ENCODE results near the gene MCM9.

Gene MCM9

DNA sequence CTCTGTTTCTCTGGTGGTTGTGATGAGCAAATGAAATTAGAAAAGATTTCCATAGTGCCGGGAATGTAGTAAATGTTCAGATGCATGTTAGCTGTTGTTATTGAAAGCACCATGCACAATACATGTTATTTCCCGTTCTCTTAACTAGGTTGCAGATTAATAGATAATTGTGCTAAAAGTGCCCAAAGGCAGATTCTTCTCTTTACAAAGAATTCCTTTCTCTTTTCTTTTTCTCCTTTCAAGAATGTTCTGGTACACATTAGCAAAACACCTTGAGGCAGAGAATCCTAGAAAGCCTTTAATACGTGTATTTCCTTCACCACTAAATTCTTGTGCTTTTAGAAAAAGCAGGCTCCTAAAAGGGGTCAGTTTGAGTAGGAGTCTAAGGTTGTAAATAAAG is 162.1 kb downstream of the MCM9 start:
- Histone ChIP-seq H4K91ac (ENCODE audit: low read depth, low read length, poor library complexity) (no peak overlapping the region), H3K23ac (ENCODE audit: low read depth, low read length, poor library complexity) (no peak overlapping the region), H3K27me3 (ENCODE audit: control insufficient read depth in 3 of 3, insufficient read depth in 3 of 3, low read depth in 1 of 3, low read length in 3 of 3) (no peaks in the 10 kb centered on the region), H3K27ac (replicated peaks; ENCODE audit: low read length) (no peak overlapping the region), H3K18ac (ENCODE audit: low read length) (no peak overlapping the region), H3K79me1 (ENCODE audit: low read depth, low read length) (no peaks in the 10 kb centered on the region), H2BK15ac (ENCODE audit: low read length) (no peak overlapping the region), H3K9me3 (replicated peaks in 1 of 2; ENCODE audit: control insufficient read depth in 2 of 2, insufficient read depth in 1 of 2, low read depth in 1 of 2, low read length in 2 of 2) (no peaks in the 10 kb centered on the region), H3K4me2 (ENCODE audit: insufficient read depth, low read length, poor library complexity, severe bottlenecking) (no peak overlapping the region), H3K4me3 (ENCODE audit: low read length in 2 of 2) (no peak overlapping the region), H2AFZ (ENCODE audit: low read length) (no peak overlapping the region), H3K14ac (ENCODE audit: low read length) (no peak overlapping the region), H2BK5ac (ENCODE audit: low read length) (no peak overlapping the region), H3K9ac (ENCODE audit: low read depth, low read length, poor library complexity) (no peak overlapping the region), H3K36me3 (replicated peaks in 1 of 2; ENCODE audit: control insufficient read depth in 2 of 2, insufficient read depth in 2 of 2, low read length in 2 of 2) (no peaks in the 10 kb centered on the region), H3K4me1 (ENCODE audit: control insufficient read depth in 2 of 2, insufficient read depth in 1 of 2, low read depth in 1 of 2, low read length in 2 of 2) (peaks cover 1 to 2% of the 10 kb centered on the region in 2 donors), H2BK12ac (ENCODE audit: low read length) (no peak overlapping the region), H2AK5ac (ENCODE audit: low read depth, low read length) (no peak overlapping the region), H4K8ac (ENCODE audit: low read depth, low read length) (no peak overlapping the region), H2BK120ac (ENCODE audit: low read depth, low read length) (no peak overlapping the region), H3K4ac (ENCODE audit: low read length) (no peak overlapping the region)
- no peak for DNase-seq (ENCODE audit: low spot score)
- WGBS, 2 donors (ENCODE audit: extremely low coverage in 2 of 2, insufficient read length in 2 of 2, insufficient replicate concordance in 1 of 2), result no CpG with 5 or more reads among the region's 3 CpGs

DNA sequence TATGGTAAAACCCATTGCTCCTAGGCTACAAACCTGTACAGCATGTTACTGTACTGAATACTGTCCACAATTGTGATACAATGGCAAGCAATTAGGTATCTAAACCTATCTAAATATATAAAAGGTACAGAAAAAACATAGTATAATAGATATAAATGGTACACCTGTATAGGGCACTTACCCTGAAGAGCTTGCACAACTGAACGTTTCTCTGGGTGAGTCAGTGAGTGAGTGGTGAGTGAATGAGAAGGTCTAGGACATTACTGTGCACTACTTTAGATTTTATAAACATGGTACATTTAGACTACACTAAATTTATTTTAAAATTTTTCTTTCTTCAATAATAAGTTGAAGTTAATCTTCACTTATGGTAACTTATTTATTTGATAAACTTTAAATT is 163.7 kb downstream of the MCM9 start:
- H2BK12ac ChIP-seq (ENCODE audit: low read length), result no peak overlapping the region
- H3K14ac ChIP-seq (ENCODE audit: low read length), result no peak overlapping the region
- H2AK5ac ChIP-seq (ENCODE audit: low read depth, low read length), result no peak overlapping the region
- H3K23ac ChIP-seq (ENCODE audit: low read depth, low read length, poor library complexity), result no peak overlapping the region
- H2AFZ ChIP-seq (ENCODE audit: low read length), result no peak overlapping the region
- H3K4ac ChIP-seq (ENCODE audit: low read length), result no peak overlapping the region
- no peaks in the 10 kb centered on the region for H3K79me1 ChIP-seq (ENCODE audit: low read depth, low read length)
- H4K91ac ChIP-seq (ENCODE audit: low read depth, low read length, poor library complexity), result no peak overlapping the region
- no CpG with 5 or more reads among the region's 1 CpG for WGBS, 2 donors (ENCODE audit: extremely low coverage in 2 of 2, insufficient read length in 2 of 2, insufficient replicate concordance in 1 of 2)
- no peak overlapping the region for H3K9ac ChIP-seq (ENCODE audit: low read depth, low read length, poor library complexity)
- no peaks in the 10 kb centered on the region for H3K27me3 ChIP-seq (ENCODE audit: control insufficient read depth in 3 of 3, insufficient read depth in 3 of 3, low read depth in 1 of 3, low read length in 3 of 3)
- DNase-seq (ENCODE audit: low spot score), result no peak
- no peaks in the 10 kb centered on the region for H3K9me3 ChIP-seq (replicated peaks in 1 of 2; ENCODE audit: control insufficient read depth in 2 of 2, insufficient read depth in 1 of 2, low read depth in 1 of 2, low read length in 2 of 2)
- no peak overlapping the region for H2BK120ac ChIP-seq (ENCODE audit: low read depth, low read length)
- H3K4me1 ChIP-seq (ENCODE audit: control insufficient read depth in 2 of 2, insufficient read depth in 1 of 2, low read depth in 1 of 2, low read length in 2 of 2), result peaks cover 1 to 2% of the 10 kb centered on the region in 2 donors
- H3K18ac ChIP-seq (ENCODE audit: low read length), result no peak overlapping the region
- H2BK5ac ChIP-seq (ENCODE audit: low read length), result no peak overlapping the region
- no peak overlapping the region for H3K4me3 ChIP-seq (ENCODE audit: low read length in 2 of 2)
- H3K27ac ChIP-seq (replicated peaks; ENCODE audit: low read length), result no peak overlapping the region
- H3K36me3 ChIP-seq (replicated peaks in 1 of 2; ENCODE audit: control insufficient read depth in 2 of 2, insufficient read depth in 2 of 2, low read length in 2 of 2), result no peaks in the 10 kb centered on the region
- no peak overlapping the region for H2BK15ac ChIP-seq (ENCODE audit: low read length)
- H3K4me2 ChIP-seq (ENCODE audit: insufficient read depth, low read length, poor library complexity, severe bottlenecking), result no peak overlapping the region
- no peak overlapping the region for H4K8ac ChIP-seq (ENCODE audit: low read depth, low read length)

DNA sequence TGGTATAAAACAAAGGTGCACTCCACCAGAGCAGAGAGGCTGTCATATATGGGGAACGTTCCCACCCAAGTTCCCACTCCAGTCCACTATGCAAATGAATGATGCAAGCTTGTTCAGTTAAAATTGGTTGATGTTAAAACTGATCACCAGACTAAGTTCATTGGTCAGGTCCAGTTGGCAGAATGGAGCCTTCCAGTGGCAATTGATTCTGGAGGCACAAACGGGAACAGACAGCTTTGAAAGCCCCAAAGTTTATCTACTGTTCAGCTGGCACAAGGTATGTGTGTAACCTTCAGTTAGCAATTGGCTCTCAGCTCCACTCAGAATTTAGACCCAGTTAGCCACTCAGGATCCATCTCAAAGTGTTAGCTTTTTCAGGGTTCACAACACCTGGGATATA is 164.1 kb downstream of the MCM9 start:
- Histone ChIP-seq H3K4me2 (ENCODE audit: insufficient read depth, low read length, poor library complexity, severe bottlenecking) (no peak overlapping the region), H3K4ac (ENCODE audit: low read length) (no peak overlapping the region)
- no peak for DNase-seq (ENCODE audit: low spot score)

DNA sequence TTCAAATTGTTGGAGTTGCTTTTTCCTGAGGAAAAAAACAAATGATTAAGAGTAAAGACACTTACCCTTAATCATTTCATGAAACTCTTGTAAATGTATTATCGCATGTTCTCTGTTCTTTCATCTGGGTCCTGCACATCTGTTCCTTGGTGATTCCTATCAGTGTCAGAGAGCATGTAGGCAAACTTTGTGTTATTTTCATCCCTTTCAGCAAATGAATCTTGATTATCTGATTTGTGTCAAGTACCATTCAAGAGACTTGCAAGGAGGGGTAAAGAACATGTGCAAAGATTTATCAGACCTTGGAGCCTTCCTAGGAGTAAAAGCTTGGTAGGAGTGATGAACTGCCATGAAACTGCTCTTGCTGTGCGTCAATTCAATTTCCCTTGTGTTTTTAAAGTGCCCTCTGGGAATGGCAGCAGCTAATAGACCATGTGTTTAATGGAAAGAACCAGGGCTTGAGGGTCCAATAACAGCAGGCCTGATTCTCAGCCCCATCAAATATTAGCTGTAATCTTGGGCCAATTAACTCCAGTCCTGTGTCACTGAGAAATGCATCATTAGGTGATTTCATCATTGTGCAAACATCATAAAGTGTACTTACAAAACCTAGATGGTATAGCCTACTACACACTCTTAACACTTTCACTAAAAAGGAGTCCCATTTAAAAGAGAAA is 164.7 kb downstream of the MCM9 start:
- H2BK12ac ChIP-seq (ENCODE audit: low read length), result no peak overlapping the region
- H3K4ac ChIP-seq (ENCODE audit: low read length), result no peak overlapping the region
- no peak overlapping the region for H3K4me3 ChIP-seq (ENCODE audit: low read length in 2 of 2)
- WGBS, 2 donors (ENCODE audit: extremely low coverage in 2 of 2, insufficient read length in 2 of 2, insufficient replicate concordance in 1 of 2), result no CpG with 5 or more reads among the region's 2 CpGs
- H2AFZ ChIP-seq (ENCODE audit: low read length), result no peak overlapping the region
- no peak overlapping the region for H4K91ac ChIP-seq (ENCODE audit: low read depth, low read length, poor library complexity)
- H3K9ac ChIP-seq (ENCODE audit: low read depth, low read length, poor library complexity), result no peak overlapping the region
- no peak overlapping the region for H2BK120ac ChIP-seq (ENCODE audit: low read depth, low read length)
- no peak overlapping the region for H3K14ac ChIP-seq (ENCODE audit: low read length)
- H3K36me3 ChIP-seq (replicated peaks in 1 of 2; ENCODE audit: control insufficient read depth in 2 of 2, insufficient read depth in 2 of 2, low read length in 2 of 2), result no peaks in the 10 kb centered on the region
- H3K4me2 ChIP-seq (ENCODE audit: insufficient read depth, low read length, poor library complexity, severe bottlenecking), result no peak overlapping the region
- no peak overlapping the region for H3K18ac ChIP-seq (ENCODE audit: low read length)
- H3K27me3 ChIP-seq (ENCODE audit: control insufficient read depth in 3 of 3, insufficient read depth in 3 of 3, low read depth in 1 of 3, low read length in 3 of 3), result no peaks in the 10 kb centered on the region
- H4K8ac ChIP-seq (ENCODE audit: low read depth, low read length), result no peak overlapping the region
- no peak overlapping the region for H3K27ac ChIP-seq (replicated peaks; ENCODE audit: low read length)
- H3K9me3 ChIP-seq (replicated peaks in 1 of 2; ENCODE audit: control insufficient read depth in 2 of 2, insufficient read depth in 1 of 2, low read depth in 1 of 2, low read length in 2 of 2), result no peaks in the 10 kb centered on the region
- H2AK5ac ChIP-seq (ENCODE audit: low read depth, low read length), result no peak overlapping the region
- no peak overlapping the region for H2BK15ac ChIP-seq (ENCODE audit: low read length)
- peaks cover 1 to 2% of the 10 kb centered on the region in 2 donors for H3K4me1 ChIP-seq (ENCODE audit: control insufficient read depth in 2 of 2, insufficient read depth in 1 of 2, low read depth in 1 of 2, low read length in 2 of 2)
- DNase-seq (ENCODE audit: low spot score), result no peak
- H2BK5ac ChIP-seq (ENCODE audit: low read length), result no peak overlapping the region
- no peaks in the 10 kb centered on the region for H3K79me1 ChIP-seq (ENCODE audit: low read depth, low read length)
- H3K23ac ChIP-seq (ENCODE audit: low read depth, low read length, poor library complexity), result no peak overlapping the region

More for the DNA sequence above, 164.1 kb downstream of the MCM9 start:
- no peak overlapping the region for H3K23ac ChIP-seq (ENCODE audit: low read depth, low read length, poor library complexity)
- no peak overlapping the region for H3K4me3 ChIP-seq (ENCODE audit: low read length in 2 of 2)
- H3K14ac ChIP-seq (ENCODE audit: low read length), result no peak overlapping the region
- H3K9ac ChIP-seq (ENCODE audit: low read depth, low read length, poor library complexity), result no peak overlapping the region
- peaks cover 1 to 2% of the 10 kb centered on the region in 2 donors for H3K4me1 ChIP-seq (ENCODE audit: control insufficient read depth in 2 of 2, insufficient read depth in 1 of 2, low read depth in 1 of 2, low read length in 2 of 2)
- H4K8ac ChIP-seq (ENCODE audit: low read depth, low read length), result no peak overlapping the region
- H2BK120ac ChIP-seq (ENCODE audit: low read depth, low read length), result no peak overlapping the region
- H3K79me1 ChIP-seq (ENCODE audit: low read depth, low read length), result no peaks in the 10 kb centered on the region
- no peak overlapping the region for H2BK12ac ChIP-seq (ENCODE audit: low read length)
- H3K27me3 ChIP-seq (ENCODE audit: control insufficient read depth in 3 of 3, insufficient read depth in 3 of 3, low read depth in 1 of 3, low read length in 3 of 3), result no peaks in the 10 kb centered on the region
- no peaks in the 10 kb centered on the region for H3K9me3 ChIP-seq (replicated peaks in 1 of 2; ENCODE audit: control insufficient read depth in 2 of 2, insufficient read depth in 1 of 2, low read depth in 1 of 2, low read length in 2 of 2)
- H3K18ac ChIP-seq (ENCODE audit: low read length), result no peak overlapping the region
- H2AFZ ChIP-seq (ENCODE audit: low read length), result no peak overlapping the region
- WGBS, 2 donors (ENCODE audit: extremely low coverage in 2 of 2, insufficient read length in 2 of 2, insufficient replicate concordance in 1 of 2), result no CpG with 5 or more reads among the region's 2 CpGs
- no peak overlapping the region for H4K91ac ChIP-seq (ENCODE audit: low read depth, low read length, poor library complexity)
- H3K36me3 ChIP-seq (replicated peaks in 1 of 2; ENCODE audit: control insufficient read depth in 2 of 2, insufficient read depth in 2 of 2, low read length in 2 of 2), result no peaks in the 10 kb centered on the region
- no peak overlapping the region for H3K27ac ChIP-seq (replicated peaks; ENCODE audit: low read length)
- no peak overlapping the region for H2BK5ac ChIP-seq (ENCODE audit: low read length)
- no peak overlapping the region for H2AK5ac ChIP-seq (ENCODE audit: low read depth, low read length)
- no peak overlapping the region for H2BK15ac ChIP-seq (ENCODE audit: low read length)
